ENCODE results near the gene PVRIG. TPM values are rescaled to one million over a fixed set of nuclear protein-coding genes. Genes with fewer than 3 reads are reported as not detected.

Gene PVRIG
- total RNA-seq = not detected in 2 replicates

GRCh38 chr7:100219801-100220585 lies at the start of gene PVRIG:
Gene PVRIG, plus strand, starts transcription at chr7:100219949. Its CDS starts 22 bp downstream, at chr7:100219971.

GRCh38 chr7:100177045-100178001 lies 42.4 kb upstream of the PVRIG start, which contains the start of the genes GPC2 and STAG3:
Gene GPC2, minus strand, starts transcription at chr7:100177381. Its CDS starts 182 bp downstream, at chr7:100177199.
Gene STAG3, plus strand, starts transcription at chr7:100177918. Its CDS starts 2,639 bp downstream, at chr7:100180557.

Other genes with a start within 250 kb of the PVRIG start
- gene AZGP1, start 243.9 kb upstream of the PVRIG start, total RNA-seq = 0.12 TPM in 1 of 2 replicates, not detected in the other
- gene ZKSCAN1, start 204.4 kb upstream of the PVRIG start, total RNA-seq = 42.1 and 62.0 TPM in 2 replicates
- gene ZSCAN21, start 170.2 kb upstream of the PVRIG start, total RNA-seq = 10.9 and 17.4 TPM in 2 replicates
- gene ZNF3, start 138.2 kb upstream of the PVRIG start, total RNA-seq = 23.3 and 31.5 TPM in 2 replicates
- 32.3 and 42.3 TPM in 2 replicates for gene COPS6, start 131.0 kb upstream of the PVRIG start, total RNA-seq
- gene MCM7, start 118.6 kb upstream of the PVRIG start, total RNA-seq = 12.5 and 12.8 TPM in 2 replicates
- gene AP4M1, start 118.3 kb upstream of the PVRIG start, total RNA-seq = 15.7 and 23.4 TPM in 2 replicates
- 39.9 and 40.7 TPM in 2 replicates for gene TAF6, start 100.6 kb upstream of the PVRIG start, total RNA-seq
- 29.4 and 31.0 TPM in 2 replicates for gene CNPY4, start 100.3 kb upstream of the PVRIG start, total RNA-seq
- 1.8 and 2.9 TPM in 2 replicates for gene MBLAC1, start 93.0 kb upstream of the PVRIG start, total RNA-seq
- 54.8 and 60.7 TPM in 2 replicates for gene LAMTOR4, start 71.0 kb upstream of the PVRIG start, total RNA-seq
- gene TRAPPC14, start 61.2 kb upstream of the PVRIG start, total RNA-seq = 10.3 and 14.3 TPM in 2 replicates
- 3.6 and 4.9 TPM in 2 replicates for gene GAL3ST4, start 51.3 kb upstream of the PVRIG start, total RNA-seq
- gene GPC2, start 42.6 kb upstream of the PVRIG start, total RNA-seq = 0.73 and 1.6 TPM in 2 replicates
- 0.12 and 0.32 TPM in 2 replicates for gene STAG3, start 42.0 kb upstream of the PVRIG start, total RNA-seq
- gene SPDYE3, start 87.8 kb downstream of the PVRIG start, total RNA-seq = not detected in 2 replicates
- 10.7 and 13.4 TPM in 2 replicates for gene PILRB, start 138.2 kb downstream of the PVRIG start, total RNA-seq
- 0.36 TPM in 1 of 2 replicates, not detected in the other for gene PILRA, start 153.5 kb downstream of the PVRIG start, total RNA-seq
- 1.6 and 2.1 TPM in 2 replicates for gene ZCWPW1, start 208.8 kb downstream of the PVRIG start, total RNA-seq
- gene MEPCE, start 209.9 kb downstream of the PVRIG start, total RNA-seq = 34.1 and 34.2 TPM in 2 replicates
- 11.5 and 15.4 TPM in 2 replicates for gene PPP1R35, start 216.5 kb downstream of the PVRIG start, total RNA-seq
- gene SPACDR, start 244.3 kb downstream of the PVRIG start, total RNA-seq = 0.32 TPM in 1 of 2 replicates, not detected in the other

Data from hair follicle dermal papilla cell (primary cell).